Measurements from ENCODE around the gene ZC3H10. TPM values are rescaled to one million over a fixed set of nuclear protein-coding genes. Genes with fewer than 3 reads are reported as not detected.
A peak's percentile ranks its signal among the peaks of the same experiment; 100 is the strongest.

Gene ZC3H10
- total and polyA plus RNA-seq, 2 of the 13 experiments (the other 11 are each of a cell fraction or from before 2014, with no cell fraction given): 0.70 to 2.3 TPM

DNA sequence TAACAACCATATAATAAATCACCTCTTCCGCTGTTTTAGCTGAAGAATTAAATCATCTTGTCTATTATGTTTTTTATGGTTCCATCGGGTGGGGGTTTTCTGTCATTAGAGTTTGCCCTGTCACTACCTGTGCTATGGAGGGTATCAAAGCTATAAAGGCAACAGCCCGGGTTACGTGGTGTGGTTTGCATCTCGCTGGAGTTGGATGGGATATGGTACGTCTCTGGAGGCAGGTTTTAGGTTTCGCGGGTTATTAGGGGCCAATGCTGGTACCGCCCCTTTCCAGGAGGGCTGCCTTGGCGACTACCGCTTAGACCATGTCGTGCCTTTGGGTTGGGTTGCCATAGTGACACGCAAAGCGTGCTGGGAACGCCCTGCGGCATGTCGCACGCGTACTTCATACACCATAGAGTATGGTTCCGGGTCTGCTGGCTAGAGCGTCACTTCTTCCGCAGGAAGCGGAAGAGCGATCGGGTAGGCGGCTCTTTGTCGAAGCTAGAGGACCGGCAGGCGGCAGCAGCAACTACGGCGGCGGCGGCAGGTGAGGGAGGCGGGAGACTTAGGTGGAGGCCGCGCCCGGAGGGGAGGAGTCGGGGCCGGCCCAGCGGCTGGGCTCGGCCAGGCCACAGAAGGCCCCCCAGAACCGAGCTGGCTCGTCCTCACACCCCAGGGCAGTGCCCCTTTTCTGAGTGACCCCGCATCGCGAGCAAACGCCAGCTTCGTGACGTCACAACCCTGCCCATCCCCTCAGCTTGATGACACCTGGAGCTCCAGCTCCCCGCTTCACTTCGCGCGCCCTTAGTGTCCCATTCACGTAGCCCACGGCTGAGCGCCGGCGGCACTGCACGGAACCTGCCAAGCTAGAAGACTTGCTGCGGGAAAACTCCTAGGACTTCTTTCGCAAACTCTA, at the start of gene ZC3H10 (continued):
- TF ChIP-seq NPAS2 (CRISPR knock-in tag; IDR thresholded peaks at IDR 0.05; ENCODE audit: borderline replicate concordance) (no peak), ZC3H4 (CRISPR knock-in tag; IDR thresholded peaks at IDR 0.05; ENCODE audit: borderline replicate concordance) (peak; percentile 97; the same call in 1 of the 2 replicates), ZNF670 (CRISPR knock-in tag; IDR thresholded peaks at IDR 0.05; ENCODE audit: borderline replicate concordance) (no peak), KLF9 (CRISPR knock-in tag; IDR thresholded peaks at IDR 0.05; ENCODE audit: low read depth) (peak; percentile 89), ZNF619 (CRISPR knock-in tag; IDR thresholded peaks at IDR 0.05) (no peak; the same call in 1 of the 2 replicates), BHLHE40 (IDR thresholded peaks at IDR 0.05; ENCODE audit: low read length) (peak; percentile 89), ZNF674 (CRISPR knock-in tag; IDR thresholded peaks at IDR 0.05; ENCODE audit: low read depth) (no peak), ETV6 (CRISPR knock-in tag; conservative IDR thresholded peaks at IDR 0.05) (peak; percentile 99), SUZ12 (IDR thresholded peaks at IDR 0.05; ENCODE audit: low read depth, low read length) (peak; percentile 38; the same call in 1 of the 2 replicates), HOXD1 (CRISPR knock-in tag; IDR thresholded peaks at IDR 0.05) (peak; percentile 83; the same call in 1 of the 2 replicates), ASH2L (IDR thresholded peaks at IDR 0.05; ENCODE audit: insufficient read length, low read depth, low read length) (peak; percentile 77), NR1H2 (CRISPR knock-in tag; IDR thresholded peaks at IDR 0.05; ENCODE audit: borderline replicate concordance, low read depth) (peak; percentile 58; the same call in 1 of the 2 replicates), PHF8 (CRISPR knock-in tag; IDR thresholded peaks at IDR 0.05) (peak; percentile 68), ZMAT3 (CRISPR knock-in tag; conservative IDR thresholded peaks at IDR 0.05) (peak; percentile 53; the same call in 1 of the 2 replicates), ZNF180 (CRISPR knock-in tag; IDR thresholded peaks at IDR 0.05; ENCODE audit: borderline replicate concordance, low read depth) (no peak)
- TF ChIP-seq, protein P1, sequence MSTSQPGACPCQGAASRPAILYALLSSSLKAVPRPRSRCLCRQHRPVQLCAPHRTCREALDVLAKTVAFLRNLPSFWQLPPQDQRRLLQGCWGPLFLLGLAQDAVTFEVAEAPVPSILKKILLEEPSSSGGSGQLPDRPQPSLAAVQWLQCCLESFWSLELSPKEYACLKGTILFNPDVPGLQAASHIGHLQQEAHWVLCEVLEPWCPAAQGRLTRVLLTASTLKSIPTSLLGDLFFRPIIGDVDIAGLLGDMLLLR (CRISPR knock-in tag; IDR thresholded peaks at IDR 0.05): peak; percentile 88; the same call in 1 of the 2 replicates
- TF ChIP-seq, protein P2, sequence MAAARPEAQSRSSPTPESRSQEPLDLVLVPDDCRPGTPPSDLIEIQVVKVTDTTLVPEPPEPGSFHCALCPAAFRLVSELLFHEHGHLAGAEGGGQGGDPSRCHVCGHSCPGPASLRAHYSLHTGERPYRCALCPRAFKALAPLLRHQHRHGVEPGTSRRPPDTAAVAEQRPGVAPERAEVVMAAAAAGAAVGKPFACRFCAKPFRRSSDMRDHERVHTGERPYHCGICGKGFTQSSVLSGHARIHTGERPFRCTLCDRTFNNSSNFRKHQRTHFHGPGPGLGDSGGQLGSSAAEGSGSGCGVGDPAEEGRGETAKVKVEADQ (CRISPR knock-in tag; IDR thresholded peaks at IDR 0.05; ENCODE audit: borderline replicate concordance): peak; percentile 80; the same call in 1 of the 2 replicates
- TF ChIP-seq, protein P3, sequence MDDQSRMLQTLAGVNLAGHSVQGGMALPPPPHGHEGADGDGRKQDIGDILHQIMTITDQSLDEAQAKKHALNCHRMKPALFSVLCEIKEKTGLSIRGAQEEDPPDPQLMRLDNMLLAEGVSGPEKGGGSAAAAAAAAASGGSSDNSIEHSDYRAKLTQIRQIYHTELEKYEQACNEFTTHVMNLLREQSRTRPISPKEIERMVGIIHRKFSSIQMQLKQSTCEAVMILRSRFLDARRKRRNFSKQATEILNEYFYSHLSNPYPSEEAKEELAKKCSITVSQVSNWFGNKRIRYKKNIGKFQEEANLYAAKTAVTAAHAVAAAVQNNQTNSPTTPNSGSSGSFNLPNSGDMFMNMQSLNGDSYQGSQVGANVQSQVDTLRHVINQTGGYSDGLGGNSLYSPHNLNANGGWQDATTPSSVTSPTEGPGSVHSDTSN (CRISPR knock-in tag; IDR thresholded peaks at IDR 0.05; ENCODE audit: borderline replicate concordance): peak; percentile 53; the same call in 1 of the 2 replicates
- TF ChIP-seq, protein P4, sequence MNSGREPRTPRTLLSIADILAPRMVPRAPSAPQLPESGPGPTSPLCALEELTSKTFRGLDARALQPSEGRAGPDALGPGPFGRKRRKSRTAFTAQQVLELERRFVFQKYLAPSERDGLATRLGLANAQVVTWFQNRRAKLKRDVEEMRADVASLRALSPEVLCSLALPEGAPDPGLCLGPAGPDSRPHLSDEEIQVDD (CRISPR knock-in tag; IDR thresholded peaks at IDR 0.05; ENCODE audit: borderline replicate concordance): no peak
- TF ChIP-seq, protein P5, sequence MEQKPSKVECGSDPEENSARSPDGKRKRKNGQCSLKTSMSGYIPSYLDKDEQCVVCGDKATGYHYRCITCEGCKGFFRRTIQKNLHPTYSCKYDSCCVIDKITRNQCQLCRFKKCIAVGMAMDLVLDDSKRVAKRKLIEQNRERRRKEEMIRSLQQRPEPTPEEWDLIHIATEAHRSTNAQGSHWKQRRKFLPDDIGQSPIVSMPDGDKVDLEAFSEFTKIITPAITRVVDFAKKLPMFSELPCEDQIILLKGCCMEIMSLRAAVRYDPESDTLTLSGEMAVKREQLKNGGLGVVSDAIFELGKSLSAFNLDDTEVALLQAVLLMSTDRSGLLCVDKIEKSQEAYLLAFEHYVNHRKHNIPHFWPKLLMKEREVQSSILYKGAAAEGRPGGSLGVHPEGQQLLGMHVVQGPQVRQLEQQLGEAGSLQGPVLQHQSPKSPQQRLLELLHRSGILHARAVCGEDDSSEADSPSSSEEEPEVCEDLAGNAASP (CRISPR knock-in tag; IDR thresholded peaks at IDR 0.05; ENCODE audit: borderline replicate concordance): peak; percentile 69
- TF ChIP-seq, protein P6, sequence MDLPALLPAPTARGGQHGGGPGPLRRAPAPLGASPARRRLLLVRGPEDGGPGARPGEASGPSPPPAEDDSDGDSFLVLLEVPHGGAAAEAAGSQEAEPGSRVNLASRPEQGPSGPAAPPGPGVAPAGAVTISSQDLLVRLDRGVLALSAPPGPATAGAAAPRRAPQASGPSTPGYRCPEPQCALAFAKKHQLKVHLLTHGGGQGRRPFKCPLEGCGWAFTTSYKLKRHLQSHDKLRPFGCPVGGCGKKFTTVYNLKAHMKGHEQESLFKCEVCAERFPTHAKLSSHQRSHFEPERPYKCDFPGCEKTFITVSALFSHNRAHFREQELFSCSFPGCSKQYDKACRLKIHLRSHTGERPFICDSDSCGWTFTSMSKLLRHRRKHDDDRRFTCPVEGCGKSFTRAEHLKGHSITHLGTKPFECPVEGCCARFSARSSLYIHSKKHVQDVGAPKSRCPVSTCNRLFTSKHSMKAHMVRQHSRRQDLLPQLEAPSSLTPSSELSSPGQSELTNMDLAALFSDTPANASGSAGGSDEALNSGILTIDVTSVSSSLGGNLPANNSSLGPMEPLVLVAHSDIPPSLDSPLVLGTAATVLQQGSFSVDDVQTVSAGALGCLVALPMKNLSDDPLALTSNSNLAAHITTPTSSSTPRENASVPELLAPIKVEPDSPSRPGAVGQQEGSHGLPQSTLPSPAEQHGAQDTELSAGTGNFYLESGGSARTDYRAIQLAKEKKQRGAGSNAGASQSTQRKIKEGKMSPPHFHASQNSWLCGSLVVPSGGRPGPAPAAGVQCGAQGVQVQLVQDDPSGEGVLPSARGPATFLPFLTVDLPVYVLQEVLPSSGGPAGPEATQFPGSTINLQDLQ (CRISPR knock-in tag; IDR thresholded peaks at IDR 0.05): peak; percentile 93; the same call in 1 of the 2 replicates

All from HepG2 (cell line).